ENCODE results near the gene ZCCHC8.
"Not testable (repeated sequence)": the region's sequence is repeated elsewhere in the genome, so short reads cannot be mapped to it uniquely, and the experiment has no call there.

The ZCCHC8 gene

DNA sequence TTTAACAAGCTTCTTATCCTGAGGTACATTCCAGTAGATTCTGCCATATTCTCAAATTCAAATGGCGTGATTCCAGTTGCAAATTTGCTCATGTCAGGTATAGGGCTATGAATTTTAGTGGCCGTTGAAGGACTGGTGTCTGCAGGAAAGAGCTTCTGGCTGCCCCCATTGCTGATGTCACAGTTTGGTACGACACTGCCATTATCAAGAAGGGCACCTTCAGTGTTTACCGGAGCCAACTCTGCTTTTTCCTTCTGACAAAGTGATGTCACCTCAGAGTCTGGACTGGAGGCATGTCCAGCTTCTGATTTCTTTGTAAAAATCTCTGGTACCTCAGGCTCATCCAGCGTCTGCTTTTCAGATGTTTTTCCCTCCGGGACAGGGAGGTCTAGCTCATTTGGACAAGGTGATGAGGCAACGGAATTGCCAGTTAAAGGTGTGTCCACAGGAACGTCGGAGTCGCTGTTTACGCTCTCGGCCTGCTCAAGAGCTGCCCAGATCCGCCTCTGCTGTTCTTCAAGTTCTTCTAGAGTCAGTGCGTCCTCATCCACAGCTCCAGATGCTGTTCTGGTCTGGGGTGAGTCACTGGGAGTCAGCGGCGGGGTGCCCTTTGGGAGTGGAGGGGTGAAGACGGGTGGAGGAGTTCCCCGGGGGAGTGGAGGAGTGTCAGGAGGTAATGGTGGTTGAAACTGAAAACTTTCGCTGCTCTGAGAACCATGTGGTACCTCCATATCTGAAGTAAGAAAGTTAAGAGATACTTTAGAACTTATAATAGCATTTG, 27.0 kb downstream of the ZCCHC8 start:
- no peak for DNase-seq (ENCODE audit: low read depth in 2 of 2, low spot score in 1 of 2)

DNA sequence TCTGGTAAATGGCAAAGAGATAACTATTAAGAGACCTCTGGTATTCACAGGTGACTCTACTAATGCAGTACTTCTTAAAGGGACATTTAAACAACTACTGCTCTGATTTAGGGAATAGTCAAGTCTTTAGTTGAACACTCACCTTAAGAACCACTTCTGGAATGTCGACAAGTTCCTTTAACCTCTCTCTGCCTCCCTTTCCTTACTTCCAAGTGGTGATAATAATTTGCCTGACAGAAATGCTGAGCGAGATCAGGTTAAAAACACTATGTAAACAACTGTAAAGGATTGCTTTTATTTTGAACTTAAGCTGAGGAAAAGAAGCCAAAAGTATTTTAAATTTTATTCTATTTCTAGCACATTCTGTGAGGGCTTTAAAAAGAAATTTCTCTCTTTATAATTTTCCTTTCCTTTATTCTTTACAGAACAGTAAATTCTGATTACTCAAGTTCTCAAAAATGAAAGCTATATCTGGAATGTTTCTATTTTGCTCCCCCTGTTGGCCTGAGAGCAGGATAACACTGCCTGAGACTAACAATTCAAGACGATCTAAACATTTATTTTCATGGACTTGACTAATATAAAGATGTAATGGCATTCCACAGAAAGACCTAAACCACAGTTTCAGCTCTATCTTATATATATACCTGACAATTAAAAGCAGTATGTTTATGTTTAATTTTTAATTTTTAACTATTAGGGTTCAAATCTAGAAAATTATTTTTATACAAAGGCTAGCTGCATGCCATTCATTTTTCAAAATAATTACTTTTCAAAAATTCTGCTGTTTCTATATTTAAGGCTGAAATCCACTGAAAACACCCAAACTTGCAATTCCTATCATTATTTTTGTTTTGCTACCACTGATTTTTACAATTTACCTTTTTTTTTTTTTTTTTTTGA, 29.2 kb downstream of the ZCCHC8 start:
- DNase-seq (ENCODE audit: low read depth in 2 of 2, low spot score in 1 of 2) = no peak

DNA sequence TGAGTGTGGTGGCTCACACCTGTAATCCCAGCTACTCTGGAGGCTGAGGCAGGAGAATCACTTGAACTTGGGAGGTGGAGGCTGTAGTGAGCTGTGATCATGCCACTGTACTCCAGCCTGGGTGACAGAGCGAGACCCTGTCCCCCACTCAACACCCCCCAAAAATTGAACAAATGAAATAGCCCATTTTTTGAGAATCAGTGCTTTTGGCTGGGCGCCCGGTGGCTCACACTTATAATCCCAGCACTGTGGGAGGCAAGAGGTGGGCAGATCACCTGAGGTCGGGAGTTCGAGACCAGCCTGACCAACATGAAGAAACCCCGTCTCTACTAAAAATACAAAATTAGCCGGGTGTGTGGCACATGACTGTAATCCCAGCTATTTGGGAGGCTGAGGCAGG, 30.2 kb downstream of the ZCCHC8 start:
- not testable (repeated sequence) for DNase-seq (ENCODE audit: low read depth in 2 of 2, low spot score in 1 of 2)

DNA sequence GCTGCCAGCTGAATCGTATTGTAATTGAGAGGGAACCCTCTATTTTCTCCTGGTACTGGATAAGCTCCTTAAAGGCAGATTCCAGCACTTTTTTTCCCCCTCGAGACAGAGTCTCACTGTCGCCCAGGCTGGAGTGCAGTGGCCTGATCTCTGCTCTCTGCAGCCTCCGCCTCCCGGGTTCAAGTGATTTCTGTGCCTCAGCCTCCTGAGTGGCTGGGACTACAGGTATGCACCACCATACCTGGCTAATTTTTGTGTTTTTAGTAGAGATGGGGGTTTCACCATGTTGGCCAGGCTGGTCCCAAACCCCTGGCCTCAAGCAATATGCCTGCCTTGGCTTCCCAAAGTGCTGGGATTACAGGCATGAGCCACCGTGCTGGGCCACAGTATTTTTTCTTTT, 30.9 kb downstream of the ZCCHC8 start:
- not testable (repeated sequence) for DNase-seq (ENCODE audit: low read depth in 2 of 2, low spot score in 1 of 2)

DNA sequence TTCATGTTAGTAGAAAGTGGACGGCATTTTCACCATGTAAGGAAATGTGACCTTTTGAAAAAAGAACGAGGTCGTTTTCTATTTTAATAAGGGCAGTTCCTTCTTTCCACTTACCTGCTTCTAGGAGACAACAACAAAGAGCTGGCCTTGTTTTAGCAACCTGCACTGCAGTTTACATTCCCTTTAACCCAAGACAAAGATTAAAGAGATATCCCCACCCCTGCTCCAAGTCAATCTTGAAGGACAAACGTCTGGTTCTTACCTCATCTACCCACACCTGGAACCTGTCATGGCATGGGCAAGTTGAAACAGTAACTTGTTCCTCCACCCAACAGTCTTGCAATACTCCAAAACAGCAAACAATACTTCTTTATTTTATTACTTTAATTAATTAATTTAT, 32.7 kb downstream of the ZCCHC8 start:
- no peak for DNase-seq (ENCODE audit: low read depth in 2 of 2, low spot score in 1 of 2)

DNA sequence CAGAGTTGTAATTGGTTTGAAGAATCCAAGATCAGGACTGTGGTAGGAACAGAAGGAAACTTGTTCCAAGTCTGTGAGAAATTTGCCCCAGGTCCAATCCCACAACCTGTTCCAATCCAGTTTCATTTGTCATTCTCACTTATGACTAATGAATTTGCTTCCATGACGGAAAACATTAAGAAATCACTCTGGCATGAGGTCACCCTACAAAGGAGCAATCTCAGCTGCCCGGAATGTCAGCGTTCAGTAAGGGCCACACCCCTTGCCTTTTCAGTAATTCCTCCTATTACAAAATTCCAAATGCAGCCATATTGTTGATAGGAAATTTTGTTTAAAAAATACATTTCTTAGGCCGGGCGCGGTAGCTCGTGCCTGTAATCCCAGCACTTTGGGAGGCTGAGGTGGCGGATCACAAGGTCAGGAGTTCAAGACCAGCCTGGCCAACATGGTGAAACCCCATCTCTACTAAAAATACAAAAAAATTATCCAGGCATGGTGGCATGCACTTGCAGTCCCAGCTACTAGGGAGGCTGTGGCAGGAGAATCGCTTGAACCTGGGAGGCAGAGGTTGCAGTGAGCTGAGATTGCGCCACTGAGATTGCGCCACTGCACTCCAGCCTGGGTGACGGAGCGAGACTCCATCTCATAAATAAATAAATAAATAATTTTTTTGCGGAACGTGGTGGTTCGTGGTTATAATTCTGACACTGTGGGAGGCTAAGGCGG, 36.3 kb downstream of the ZCCHC8 start:
- not testable (repeated sequence) for DNase-seq (ENCODE audit: low read depth in 2 of 2, low spot score in 1 of 2)

DNA sequence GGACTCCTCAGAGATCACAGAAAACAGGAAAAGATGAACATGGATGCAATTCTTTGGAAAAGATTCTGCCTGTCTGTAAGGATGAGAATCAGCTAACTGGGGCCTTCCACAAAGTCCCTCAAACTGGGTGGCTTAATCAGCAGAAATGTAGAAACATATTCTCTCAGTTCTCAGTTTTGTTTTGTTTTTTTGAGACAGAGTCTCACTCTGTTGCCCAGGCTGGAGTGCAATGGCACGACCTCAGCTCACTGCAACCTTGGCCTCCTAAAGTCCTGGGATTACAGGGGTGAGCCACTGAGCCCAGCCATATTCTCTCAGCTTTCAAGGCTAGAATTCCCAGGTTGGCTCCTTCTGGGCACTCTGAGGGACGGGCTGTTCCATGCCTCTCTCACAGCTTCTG, 40.1 kb downstream of the ZCCHC8 start:
- no peak for DNase-seq (ENCODE audit: low read depth in 2 of 2, low spot score in 1 of 2)

DNA sequence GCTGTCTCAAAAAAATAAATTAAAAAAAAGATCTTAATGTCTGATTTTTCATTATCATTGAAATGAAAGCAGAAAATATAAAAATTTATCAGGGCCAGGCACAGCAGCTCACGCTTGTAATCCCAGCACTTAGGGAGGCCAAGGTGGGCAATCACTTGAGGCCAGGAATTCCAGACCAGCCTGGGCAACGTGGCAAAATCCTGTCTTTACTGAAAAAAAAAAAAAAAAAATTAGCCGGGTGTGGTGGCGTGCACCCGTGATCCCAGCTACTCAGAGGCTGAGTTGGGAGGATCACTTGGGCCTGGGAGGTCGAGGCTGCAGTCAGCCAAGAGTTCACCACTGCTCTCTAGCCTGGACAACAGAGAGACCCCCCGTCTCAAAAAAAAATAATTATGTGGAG, 40.7 kb downstream of the ZCCHC8 start:
- DNase-seq (ENCODE audit: low read depth in 2 of 2, low spot score in 1 of 2) = no peak

DNA sequence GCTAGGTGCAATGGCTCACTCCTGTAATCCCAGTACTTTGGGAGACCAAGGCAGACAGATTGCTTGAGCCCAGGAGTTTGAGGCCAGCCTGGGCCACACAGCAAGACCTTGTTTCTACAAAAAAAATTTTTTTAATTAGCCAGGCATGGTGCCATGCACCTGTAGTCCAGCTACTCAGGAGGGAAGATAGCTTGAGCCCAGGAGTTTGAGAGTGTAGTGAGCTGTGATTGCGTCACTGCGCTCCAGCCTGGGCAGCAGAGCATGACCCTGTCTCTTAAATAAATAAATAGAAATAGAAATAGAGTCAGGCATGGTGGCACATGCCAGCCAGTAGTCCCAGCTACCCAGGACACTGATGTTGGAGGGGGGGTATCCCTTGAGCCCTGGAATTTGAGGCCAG, 41.5 kb downstream of the ZCCHC8 start:
- DNase-seq (ENCODE audit: low read depth in 2 of 2, low spot score in 1 of 2) = no peak

DNA sequence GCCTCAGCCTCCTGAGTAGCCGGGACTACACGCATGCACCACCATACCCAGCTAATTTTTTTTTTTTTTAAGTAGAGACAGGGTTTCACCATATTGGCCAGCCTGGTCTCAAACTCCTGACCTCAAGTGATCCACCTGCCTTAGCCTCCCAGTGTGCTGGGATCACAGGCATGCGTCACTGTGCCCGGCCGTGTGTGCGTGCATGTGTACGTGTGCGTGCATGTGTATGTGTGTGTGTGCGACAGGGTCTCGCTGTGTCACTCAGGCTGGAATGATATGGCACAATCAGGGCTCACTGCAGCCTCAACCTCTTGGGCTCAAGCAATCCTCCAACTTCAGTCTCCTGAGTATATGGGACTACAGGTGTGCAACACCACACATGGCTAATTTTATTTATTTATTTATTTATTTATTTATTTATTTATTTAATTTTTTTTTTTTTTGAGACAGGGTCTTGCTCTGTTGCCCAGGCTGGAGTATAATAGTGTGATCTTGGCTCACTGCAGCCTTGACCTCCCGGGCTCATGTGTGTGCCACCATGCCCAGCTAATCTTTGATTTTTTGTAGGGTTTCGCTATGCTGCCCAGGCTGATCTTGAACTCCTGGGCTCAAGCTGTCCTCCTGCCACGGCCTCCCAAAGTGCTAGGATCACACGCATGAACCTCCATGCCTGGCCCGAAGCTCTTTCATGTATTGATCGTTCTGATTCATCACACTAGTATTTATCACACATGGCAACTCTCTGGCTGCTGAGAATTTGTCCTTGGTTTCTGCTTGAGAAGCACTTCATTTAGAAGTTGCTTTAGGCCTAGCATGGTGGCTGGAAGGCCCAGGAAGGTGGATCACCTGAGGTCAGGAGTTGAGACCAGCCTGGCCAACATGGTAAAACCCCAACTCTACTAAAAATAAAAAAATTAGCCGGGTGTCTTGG, 42.4 kb downstream of the ZCCHC8 start:
- DNase-seq (ENCODE audit: low read depth in 2 of 2, low spot score in 1 of 2) = no peak

DNA sequence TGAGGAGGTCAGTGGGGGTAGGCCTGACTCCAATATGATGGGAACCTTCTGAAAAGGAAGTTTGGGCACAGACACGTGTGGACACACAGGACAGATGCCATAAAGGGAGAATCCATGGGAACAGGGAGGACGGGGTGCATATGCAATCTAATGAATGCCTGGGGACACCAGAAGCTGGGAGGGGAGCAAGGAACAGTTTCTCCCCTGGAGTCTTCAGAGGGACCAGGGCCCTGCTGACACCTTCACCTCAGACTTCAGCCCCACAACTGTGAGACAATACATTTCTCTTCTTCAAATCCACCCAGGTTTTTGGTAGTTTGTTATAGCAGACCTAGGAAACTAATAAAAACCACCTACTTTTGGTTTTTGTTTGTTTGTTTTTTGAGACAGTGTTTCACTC, 43.1 kb downstream of the ZCCHC8 start:
- no peak for DNase-seq (ENCODE audit: low read depth in 2 of 2, low spot score in 1 of 2)

DNA sequence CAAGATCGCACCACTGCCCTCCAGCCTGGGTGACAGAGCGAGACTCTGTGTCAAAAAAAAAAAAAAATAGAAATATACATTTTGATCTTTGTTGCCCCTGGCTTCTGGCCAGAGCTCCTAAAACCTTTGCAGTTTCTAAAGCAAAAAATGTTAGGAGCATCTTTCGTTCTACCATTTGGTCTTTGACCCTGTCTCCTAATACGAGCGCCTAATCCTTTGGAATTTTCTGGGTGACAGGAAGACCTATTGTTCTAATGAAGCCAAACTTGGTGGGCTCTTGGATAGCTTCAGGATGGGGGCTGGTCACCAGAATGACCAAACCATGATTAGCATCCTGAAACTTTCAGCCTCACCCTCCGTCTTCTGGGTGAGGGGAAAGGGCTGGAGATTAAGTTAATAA, 46.0 kb downstream of the ZCCHC8 start:
- DNase-seq (ENCODE audit: low read depth in 2 of 2, low spot score in 1 of 2) = no peak

DNA sequence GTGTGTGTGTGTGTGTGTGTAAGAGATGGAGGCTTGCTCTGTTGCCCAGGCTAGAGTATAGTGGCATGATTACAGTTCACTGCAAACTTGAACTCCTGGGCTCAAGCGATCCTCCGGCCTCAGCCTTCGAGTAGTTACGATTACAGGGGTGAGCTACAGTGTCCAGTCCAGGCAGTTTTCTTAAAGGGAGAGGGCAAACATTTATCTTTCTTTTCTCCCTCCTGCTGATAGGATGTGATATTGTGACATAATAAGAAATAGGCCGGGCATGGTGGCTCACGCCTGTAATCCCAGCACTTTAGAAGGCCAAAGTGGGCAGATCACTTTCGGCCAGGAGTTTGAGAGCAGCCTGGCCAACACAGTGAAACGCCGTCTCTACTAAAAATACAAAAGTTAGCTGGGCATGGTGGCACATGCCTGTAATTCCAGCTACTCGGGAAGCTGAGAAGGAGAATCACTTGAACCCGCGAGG, 46.4 kb downstream of the ZCCHC8 start:
- DNase-seq (ENCODE audit: low read depth in 2 of 2, low spot score in 1 of 2) = no peak

DNA sequence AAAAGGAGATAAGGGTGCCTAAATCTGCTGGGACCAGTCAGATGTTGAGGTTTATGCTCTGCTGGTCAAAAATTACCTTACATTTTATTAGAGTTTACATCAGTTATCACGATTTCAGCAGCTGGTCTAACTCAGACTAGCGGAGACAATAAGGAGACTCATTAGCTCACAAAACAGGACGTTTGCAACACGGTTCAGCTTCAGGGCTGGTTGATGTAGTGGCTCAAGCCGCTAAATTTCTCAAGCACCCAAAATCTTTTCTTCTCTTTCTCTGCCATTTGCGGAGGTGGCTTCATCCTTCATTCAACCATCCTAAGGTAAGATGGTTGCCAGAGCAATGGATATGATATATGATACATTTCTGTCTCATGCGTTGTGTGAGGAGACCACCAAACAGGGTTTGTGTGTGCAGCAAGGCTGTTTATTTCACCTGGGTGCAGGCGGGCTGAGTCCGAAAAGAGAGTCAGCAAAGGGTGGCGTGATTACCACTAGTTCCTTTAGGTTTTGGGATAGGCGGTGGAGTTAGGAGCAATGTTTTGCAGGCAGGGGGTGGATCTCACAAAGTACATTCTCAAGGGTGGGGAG, 47.9 kb downstream of the ZCCHC8 start:
- DNase-seq (ENCODE audit: low read depth in 2 of 2, low spot score in 1 of 2) = no peak

DNA sequence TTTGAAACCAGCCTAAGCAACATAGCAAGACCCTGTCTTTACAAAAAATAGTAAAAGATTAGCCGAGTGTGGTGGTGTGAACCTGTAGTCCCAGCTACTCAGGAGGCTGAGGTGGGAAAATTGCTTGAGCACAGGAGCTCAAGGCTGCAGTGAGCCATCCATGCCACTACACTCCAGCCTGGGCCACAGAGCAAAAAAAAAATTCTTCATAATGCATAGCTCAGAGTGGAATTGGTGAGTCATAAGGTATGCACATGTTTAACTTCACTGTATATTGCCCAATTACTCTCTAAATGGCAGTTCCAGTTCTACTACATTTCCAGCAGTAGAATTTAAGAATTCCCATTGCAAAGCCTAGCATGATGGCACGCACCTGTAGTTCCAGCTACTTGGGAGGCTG, 51.4 kb downstream of the ZCCHC8 start:
- no peak for DNase-seq (ENCODE audit: low read depth in 2 of 2, low spot score in 1 of 2)

DNA sequence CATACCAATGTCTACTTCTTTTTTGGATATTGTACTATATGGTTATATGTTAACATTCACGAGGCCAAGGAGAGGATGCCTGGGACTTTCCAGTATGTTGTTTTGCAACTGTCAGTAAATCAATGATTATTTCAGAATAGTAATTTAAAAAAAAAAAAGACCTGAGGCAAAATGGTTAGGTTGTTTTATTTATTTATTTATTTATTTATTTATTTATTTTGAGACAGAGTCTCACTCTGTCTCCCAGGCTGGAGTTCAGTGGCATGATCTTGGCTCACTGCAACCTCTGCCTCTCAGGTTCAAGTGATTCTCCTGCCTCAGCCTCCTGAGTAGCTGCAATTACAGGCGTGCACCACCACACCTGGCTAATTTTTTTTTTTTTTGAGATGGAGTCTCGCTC, 52.9 kb downstream of the ZCCHC8 start:
- DNase-seq (ENCODE audit: low read depth in 2 of 2, low spot score in 1 of 2) = not testable (repeated sequence)

DNA sequence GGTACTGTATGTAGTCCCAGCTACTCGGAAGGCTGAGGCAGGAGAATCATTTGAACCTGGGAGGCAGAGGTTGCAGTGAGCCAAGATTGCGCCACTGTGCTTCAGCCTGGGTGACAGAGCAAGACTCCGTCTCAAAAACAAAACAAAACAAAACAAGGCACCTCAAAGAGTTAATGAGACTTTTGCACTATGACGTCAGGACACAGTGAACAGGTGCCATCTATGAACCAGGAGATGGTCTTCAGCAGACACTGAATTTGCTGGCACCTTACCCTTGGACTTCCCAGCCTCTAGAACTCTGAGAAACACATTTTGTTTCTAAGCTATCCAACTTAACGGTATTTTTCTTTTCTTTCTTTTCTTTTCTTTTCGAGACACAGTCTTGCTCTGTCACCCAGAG, 54.3 kb downstream of the ZCCHC8 start:
- not testable (repeated sequence) for DNase-seq (ENCODE audit: low read depth in 2 of 2, low spot score in 1 of 2)

DNA sequence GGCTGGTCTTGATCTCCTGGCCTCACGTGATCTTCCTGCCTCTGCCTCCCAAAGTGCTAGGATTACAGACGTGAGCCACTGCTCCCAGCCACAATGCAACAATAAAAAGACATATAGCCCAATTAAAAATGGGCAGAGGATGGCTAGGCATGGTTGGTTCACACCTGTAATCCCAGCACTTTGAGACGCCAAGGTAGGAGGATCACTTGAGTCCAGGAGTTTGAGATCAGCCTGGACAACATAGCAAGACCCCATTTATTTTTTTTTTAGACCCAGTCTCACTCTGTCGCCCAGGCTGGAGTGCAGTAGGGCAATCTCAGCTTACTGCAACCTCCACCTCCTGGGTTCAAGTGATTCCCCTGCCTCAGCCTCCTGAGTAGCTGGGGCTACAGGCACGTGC, 56.7 kb downstream of the ZCCHC8 start:
- not testable (repeated sequence) for DNase-seq (ENCODE audit: low read depth in 2 of 2, low spot score in 1 of 2)

DNA sequence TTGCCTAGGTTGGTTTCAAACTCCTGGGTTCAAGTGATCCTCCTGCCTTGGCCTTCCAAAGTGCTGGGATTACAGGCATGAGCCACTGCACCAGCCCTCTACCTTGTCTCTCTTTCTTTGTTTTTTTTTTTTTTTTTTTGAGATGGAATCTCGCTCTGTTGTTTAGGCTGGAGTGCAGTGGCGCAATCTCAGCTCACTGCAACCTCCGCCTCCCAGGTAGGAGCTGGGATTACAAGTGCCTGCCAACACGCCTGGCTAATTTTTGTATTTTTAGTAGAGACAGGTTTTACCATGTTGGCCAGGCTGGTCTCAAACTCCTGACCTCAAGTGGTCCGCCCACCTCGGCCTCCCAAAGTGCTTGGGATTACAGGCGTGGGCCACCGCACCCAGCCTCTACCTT, 61.9 kb downstream of the ZCCHC8 start:
- DNase-seq (ENCODE audit: low read depth in 2 of 2, low spot score in 1 of 2) = not testable (repeated sequence)

DNA sequence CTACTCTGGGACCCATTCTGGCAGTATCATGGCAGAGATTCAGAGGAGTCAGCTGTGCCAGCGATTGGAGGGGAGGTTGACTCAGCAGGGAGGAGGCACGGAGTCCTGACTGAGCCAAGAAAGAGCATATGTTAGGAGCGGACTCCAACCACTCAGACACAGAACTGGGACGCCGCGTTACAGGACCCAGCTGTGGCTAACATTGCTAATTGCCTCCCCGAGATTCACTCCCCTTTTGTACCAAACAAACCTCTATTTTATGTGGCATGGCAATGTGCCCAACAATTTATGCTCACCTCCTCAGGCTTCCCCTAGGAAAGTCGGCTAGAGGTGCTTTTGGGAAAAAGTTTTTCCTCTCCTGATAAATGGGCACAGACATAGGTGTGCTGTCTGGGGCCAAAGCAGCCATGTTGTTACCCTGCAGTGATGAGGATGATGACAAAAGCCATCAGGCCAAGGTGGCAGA, 63.0 kb downstream of the ZCCHC8 start:
- no peak for DNase-seq (ENCODE audit: low read depth in 2 of 2, low spot score in 1 of 2)

Measured in stimulated activated CD8-positive, alpha-beta memory T cell treated with anti-CD3 and anti-CD28 coated beads, Interleukin-4, amount 100 ng/mL, for 4 hours (primary cell).